ENCODE results near the gene CSF2.

The CSF2 gene

GRCh38 chr5:132054697-132055440 is 18.7 kb upstream of the CSF2 start:
- DNase-seq (ENCODE audit: low read depth) = no peak

- no peak for DNase-seq (ENCODE audit: low read depth)
Observed at GRCh38 chr5:132055441-132055807, 18.2 kb upstream of the CSF2 start.

DNA sequence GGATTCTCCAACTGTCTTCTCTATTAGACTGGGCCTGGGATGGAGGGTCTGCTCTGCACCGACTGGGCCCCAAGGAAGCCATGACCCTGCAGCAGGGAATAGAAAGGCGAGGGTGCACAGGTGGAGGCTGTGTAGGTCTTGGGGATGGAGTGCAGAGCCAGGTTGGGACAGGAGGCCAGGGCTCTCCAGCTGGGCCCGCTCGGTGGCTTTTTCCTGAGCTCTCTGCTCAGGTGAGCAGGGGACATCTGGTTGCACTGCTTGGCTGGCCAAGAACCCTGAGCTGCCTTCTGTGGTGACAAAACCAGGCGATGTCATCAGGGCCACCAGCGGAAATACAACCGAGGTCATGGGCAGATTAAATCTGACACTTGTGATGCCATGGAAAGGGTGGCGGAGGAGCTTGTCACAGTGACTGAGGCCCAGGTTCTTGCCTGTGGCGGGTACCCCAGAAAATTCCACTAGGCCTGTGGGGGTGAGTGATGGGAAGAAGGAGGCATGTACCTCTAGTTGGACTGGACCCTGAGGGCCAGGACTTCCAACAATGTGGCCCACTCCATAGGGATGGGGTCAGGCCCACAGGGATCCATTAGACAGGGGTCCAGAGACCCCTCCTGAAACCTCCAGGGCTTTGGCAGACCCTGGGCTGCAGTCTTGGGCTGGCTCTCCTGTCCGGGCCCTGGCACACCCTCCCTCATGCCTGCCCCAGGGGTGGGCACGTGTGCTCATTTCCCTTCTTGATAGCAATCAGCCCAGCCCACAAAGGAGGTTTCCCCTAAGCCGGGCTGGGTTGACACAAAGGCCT is 17.6 kb upstream of the CSF2 start:
- DNase-seq (ENCODE audit: low read depth) = peak; percentile 20

DNA sequence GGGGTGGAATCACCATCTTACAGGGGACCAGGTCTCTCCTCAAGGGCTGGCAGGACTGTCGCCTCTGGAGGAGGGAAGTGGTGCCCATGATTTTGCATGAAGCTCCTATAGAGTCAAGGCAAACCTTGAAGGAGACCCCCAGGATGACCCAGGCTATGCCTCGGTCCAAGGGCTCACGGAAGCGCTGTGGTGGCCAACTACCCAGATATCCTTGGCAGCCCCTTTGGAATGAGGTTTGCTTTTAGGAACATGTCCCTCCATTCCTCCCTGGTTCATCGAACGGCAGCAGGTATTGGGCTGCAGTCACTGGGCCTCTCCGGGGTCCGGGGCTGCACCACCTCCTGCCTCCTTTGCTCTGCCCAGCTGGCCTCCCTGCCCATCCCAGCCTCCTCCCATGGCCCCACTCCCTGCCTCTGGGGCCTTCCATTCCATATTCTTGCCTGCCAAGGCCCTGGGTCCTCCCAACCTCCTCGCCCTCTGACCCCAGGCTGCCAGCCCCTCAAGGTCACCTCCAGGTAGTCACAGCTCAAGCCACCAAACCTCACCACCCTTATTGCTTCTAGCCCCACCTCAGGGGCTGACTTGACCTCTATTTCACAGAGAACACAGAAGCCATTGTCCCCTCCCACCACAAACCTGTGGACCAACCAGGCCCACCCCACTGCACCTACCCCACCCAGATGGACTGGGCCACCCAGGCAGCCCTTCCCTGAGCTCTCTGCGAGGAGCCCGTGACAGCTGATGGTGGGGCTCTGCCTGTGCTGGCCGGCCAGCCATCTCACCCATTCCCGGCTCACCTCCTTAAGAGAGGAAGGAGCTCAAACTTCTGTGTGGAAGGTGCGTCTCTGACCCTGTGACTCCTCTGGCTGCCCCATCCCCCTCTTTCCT is 16.7 kb upstream of the CSF2 start:
- no peak for DNase-seq (ENCODE audit: low read depth)

DNA sequence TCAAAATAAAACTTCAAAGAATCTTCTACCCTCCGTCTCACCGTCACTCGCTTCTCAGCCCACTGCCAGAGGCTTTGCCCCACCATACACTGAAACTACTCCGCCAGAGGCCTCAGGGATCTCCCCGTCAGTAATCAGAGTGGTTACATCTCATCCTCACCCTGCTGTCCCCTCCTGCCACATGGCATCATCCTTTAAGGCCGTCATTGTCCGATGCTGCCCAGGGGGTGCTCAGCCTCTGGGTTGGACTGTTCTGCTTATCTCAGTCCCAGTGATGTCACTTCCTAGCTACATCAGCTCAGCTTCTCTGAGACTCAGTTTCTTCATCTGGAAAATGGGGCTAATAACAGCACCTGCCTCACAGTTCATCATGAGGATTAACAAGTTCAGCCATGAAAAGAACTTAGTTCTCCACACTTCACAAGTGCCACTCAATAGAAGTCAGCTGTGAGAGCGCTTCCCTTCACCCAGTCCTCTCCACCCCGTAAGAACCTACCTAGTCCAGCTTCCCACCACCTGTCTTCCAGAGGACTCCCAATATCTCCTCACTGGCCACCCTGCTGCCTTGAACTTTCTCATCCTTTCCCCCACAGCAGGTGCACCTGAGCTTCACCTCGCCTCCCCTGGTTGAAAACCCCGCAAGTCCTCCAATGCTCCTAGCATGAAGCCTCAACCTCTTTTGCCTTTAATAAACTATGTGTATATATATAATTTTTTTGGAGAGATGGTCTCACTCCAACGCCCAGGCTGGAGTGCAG is 15.9 kb upstream of the CSF2 start:
- DNase-seq (ENCODE audit: low read depth) = no peak

DNA sequence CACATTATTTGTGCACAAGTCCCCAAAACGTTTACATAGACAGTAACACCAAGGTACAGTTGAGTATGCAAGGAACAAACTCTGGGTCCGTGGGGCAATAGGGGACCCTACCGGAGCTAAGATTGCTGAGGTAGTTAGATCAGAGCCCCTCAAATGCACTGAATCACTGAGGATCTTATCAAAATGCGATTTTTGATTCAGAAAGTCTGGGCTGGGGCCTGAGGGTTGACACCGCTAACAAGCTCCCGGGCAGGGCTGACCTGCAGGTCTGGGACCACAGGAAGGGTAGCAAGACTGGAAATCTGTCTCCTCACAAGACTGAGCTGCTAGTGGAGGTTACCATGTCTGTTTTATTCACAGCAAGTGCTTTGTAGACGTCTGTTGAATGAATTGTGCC is 14.9 kb upstream of the CSF2 start:
- no peak for DNase-seq (ENCODE audit: low read depth)

GRCh38 chr5:132059043-132059695 is 14.4 kb upstream of the CSF2 start:
- DNase-seq (ENCODE audit: low read depth) = peak; percentile 22

GRCh38 chr5:132059696-132060500 is 13.7 kb upstream of the CSF2 start:
- no peak for DNase-seq (ENCODE audit: low read depth)

DNA sequence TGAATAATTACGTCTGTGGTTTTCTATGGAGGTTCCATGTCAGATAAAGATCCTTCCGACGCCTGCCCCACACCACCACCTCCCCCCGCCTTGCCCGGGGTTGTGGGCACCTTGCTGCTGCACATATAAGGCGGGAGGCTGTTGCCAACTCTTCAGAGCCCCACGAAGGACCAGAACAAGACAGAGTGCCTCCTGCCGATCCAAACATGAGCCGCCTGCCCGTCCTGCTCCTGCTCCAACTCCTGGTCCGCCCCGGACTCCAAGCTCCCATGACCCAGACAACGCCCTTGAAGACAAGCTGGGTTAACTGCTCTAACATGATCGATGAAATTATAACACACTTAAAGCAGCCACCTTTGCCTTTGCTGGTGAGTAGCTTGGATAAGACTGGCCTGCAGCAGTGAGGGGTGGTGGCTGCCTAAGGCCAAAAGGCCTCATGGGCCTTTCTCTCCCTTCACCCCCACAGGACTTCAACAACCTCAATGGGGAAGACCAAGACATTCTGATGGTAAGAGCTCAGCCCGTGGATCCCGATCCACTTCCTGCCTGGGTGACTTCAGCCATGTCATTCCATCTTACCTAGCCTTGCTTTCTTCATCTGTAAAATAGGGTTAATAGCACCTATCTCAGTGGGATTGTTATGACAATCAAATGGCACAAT is 13.0 kb upstream of the CSF2 start, which contains the start of gene IL3:
TSS of gene IL3 (plus strand) at position 155 of the 661 bp plus-strand sequence. CDS start at position 207, 52 bp downstream.
- DNase-seq (ENCODE audit: low read depth) = no peak

DNA sequence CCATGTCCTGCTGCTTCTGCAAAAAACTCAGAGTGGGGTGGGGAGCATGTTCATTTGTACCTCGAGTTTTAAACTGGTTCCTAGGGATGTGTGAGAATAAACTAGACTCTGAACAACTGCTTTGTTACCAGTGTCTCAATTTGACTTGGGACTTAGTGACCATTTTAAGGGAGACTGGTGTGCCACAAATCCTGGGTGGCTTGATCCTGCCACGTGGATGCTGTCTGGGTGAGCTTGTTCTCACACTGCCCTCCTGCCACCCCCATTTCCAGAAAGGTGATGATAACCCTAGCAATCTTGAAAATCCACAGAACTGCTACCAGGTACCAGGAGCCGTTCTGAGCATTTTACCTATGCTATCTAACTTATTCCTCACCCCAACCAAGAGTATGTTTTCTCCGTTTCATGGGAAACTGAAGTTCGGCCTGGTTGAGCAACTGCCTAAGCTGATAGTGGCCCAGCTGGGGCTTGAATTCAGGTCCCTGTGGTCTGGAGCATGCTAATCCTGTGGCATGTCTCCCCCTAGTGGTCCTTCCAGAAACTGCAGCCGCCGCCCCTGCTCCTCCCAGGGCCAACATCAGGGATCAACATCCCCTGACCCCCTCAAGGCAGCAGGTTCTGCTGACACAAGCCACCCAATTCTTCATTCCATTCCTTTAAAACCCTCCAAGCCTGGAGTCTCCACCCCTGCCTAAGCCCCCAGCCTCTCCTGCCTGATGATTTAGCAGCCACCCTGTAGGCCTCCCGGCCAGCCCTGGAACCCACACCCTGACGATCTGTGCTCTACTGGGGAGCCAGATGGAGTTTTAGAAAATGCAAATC is 10.3 kb upstream of the CSF2 start:
- peak; percentile 60 for DNase-seq (ENCODE audit: low read depth)

- DNase-seq (ENCODE audit: low read depth) = no peak
Observed at GRCh38 chr5:132064140-132064539, 9.4 kb upstream of the CSF2 start.

- peak; percentile 60 for DNase-seq (ENCODE audit: low read depth)
Observed at GRCh38 chr5:132064738-132065331, 8.8 kb upstream of the CSF2 start.

DNA sequence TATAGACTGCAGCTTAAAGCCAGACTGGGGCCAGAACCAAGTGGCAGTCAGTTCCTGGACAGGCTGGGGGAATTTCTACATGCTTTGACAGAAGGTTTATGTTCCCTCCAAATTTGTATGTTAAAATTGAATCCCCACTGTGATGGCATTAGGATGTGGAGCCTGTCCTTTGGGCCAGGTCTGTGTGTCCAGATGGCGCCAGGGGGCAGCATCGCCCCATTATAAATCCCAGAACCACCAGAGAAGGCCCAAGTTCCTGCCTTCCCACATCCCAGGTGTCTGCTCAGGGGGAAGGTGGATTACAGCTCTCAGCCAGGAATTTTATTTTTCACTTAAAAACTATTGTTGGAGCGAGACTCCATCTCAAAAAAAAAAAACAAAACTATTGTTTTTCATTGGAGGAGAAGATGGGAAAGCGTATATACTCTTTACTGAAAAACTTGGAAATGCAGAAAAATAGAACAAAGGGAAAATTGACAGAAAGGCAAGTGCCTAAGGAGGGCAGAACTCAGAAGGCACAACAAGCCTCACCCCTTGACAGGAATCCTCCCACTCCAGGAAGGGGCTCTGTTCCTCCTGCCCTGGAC is 8.1 kb upstream of the CSF2 start:
- DNase-seq (ENCODE audit: low read depth) = peak; percentile 24

DNA sequence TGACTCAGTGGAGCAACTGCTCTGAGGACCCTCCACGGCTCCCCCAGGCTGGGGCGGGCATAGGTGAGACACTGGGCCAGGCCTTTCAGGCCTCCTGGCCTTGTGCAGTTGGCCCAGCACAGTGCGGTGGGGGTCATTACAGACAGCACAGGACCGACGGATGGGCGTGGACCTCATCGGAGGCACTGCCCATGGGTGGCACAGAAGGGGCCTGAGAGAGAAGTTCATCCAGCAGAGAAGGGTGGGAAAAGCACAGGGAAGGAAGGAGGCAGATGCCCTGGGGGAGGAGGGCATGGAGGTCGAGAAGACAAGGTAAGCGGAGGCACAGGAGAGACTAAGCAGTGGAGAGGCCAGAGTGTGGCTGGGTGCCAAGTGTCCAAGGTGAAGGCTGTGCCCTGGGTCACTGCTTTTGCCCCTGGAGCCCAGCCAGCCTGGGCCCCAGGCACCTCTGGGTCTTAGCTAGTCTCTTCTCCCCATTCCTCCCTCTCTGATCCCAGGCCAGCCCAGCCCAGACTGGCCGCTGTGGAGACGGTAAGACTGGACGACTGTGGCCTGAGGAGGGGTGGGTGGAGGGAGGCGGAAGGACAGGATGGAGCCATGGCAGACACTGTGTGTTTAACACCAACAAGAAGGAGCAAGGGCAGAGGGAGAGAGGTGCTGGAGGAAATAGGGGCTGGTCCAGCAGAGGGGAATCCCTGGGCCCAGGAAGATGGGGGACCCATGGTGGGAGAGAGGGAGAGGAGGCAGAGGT is 7.5 kb upstream of the CSF2 start:
- no peak for DNase-seq (ENCODE audit: low read depth)

- DNase-seq (ENCODE audit: low read depth) = no peak
Observed at GRCh38 chr5:132066871-132067270, 6.7 kb upstream of the CSF2 start.

GRCh38 chr5:132067451-132067850 is 6.1 kb upstream of the CSF2 start:
- no peak for DNase-seq (ENCODE audit: low read depth)

Data from activated T-helper 1 cell treated with Interleukin-2 at 50 U/mL for 16 hours (primary cell).